Measurements from ENCODE around the gene CFL1. TPM values are rescaled to one million over a fixed set of nuclear protein-coding genes. Genes with fewer than 3 reads are reported as not detected.

CFL1 gene
- total RNA-seq, 2 experiments from 2014 or later = 1,357 to 1,424 TPM

DNA sequence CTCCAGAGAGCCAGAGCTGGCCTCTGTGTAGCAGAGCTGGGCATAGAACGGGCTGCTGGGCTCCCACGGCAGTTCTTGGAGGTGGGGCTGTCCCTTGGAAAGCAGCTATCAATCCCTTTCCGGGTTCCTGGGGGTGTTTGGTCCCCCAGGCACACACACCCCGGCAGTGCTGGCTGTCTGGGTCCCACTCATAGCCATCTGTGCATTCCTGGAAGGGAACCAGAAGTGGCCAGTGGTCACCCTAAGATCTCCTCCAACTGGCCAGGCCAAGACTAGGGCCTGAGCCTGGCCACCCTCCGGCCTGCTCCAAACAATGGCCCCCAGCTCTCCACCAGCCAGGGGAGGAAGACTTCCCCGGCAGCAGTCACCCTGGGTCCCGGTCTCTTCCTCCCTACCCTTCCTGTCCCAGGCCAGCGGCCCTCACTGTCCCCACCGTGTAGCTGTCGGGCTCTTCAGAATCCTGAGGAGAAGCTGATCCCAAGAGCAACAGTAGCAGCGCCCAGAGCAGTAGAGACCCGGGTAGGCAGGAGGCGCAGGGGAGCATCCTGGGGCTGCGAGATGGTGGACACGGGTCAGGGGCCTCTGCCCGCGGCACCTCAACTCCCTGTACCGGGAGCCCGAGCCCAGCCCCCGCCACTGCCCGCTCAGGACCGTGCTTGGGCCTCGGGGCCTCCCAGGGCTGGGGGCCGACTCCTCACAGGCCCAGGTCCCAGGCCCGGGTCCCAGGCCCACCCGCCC is 14.0 kb upstream of the CFL1 start:
- DNase-seq = no peak
- Mint-ChIP-seq H3K27ac (peak overlapping the region; percentile 40), H3K4me1 (peaks cover 23% of the 10 kb centered on the region), H3K4me3 (peak overlapping the region; percentile 19), H3K9me3 (no peaks in the 10 kb centered on the region), H3K36me3 (peaks cover 5% of the 10 kb centered on the region), H3K27me3 (no peaks in the 10 kb centered on the region)
- no peak for ATAC-seq (ENCODE audit: low read depth)
- POLR2A ChIA-PET = interaction anchor here (0.8 to 7.5 kb wide), 8 partner anchors 10 to 56 kb away, joined by 3 to 176 read pairs (median 9); partner anchors contain the start of genes CCDC85B, CFL1, FIBP and MUS81

- H3K9me3 Mint-ChIP-seq = no peaks in the 10 kb centered on the region
- POLR2A ChIA-PET = interaction anchor here (0.6 to 7.5 kb wide), 12 partner anchors 9 to 232 kb away, joined by 3 to 176 read pairs (median 5); partner anchors contain the start of genes CCDC85B, CFL1, CTSW and FIBP
- H3K36me3 Mint-ChIP-seq = peaks cover 5% of the 10 kb centered on the region
- H3K27ac Mint-ChIP-seq = no peak overlapping the region
- ATAC-seq (ENCODE audit: low read depth) = no peak
- H3K4me3 Mint-ChIP-seq = peak overlapping the region; percentile 25
- no peaks in the 10 kb centered on the region for H3K27me3 Mint-ChIP-seq
- H3K4me1 Mint-ChIP-seq = peaks cover 21% of the 10 kb centered on the region
- DNase-seq = no peak
Observed at GRCh38 chr11:65870706-65871681, 13.0 kb upstream of the CFL1 start.

DNA sequence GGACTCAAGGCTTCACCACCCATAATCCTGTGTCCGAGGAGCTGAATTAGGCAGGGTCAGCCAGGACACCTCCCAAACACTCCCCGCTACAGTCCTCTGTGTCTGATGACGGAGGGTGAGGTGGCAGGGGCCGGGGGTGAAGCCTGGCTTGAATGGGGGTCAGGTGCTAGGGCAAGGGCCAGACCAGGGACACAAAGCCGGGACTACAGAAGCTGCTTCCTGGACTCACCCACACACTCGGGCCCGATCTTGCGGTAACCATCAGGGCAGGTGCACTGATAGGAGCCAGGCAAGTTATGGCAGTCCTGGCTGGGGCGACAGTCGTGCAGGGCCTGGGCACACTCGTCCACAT is 12.3 kb upstream of the CFL1 start:
- Mint-ChIP-seq H3K36me3 (peaks cover 5% of the 10 kb centered on the region), H3K4me3 (peak overlapping the region; percentile 25), H3K27ac (peak overlapping the region; percentile 36), H3K9me3 (no peaks in the 10 kb centered on the region), H3K4me1 (peaks cover 21% of the 10 kb centered on the region), H3K27me3 (no peaks in the 10 kb centered on the region)
- DNase-seq = no peak
- POLR2A ChIA-PET = interaction anchor here (2.1 to 7.5 kb wide), 6 partner anchors 9 to 232 kb away, joined by 7 to 176 read pairs (median 20); partner anchors contain the start of genes CCDC85B, CFL1, CTSW and FIBP
- no peak for ATAC-seq (ENCODE audit: low read depth)

GRCh38 chr11:65869643-65870306 is 11.8 kb upstream of the CFL1 start:
- POLR2A ChIA-PET = interaction anchor here (0.6 to 7.5 kb wide), 9 partner anchors 9 to 231 kb away, joined by 3 to 176 read pairs (median 8); partner anchors contain the start of genes CCDC85B, CFL1, CTSW and FIBP
- H3K36me3 Mint-ChIP-seq = peaks cover 8% of the 10 kb centered on the region
- no peak for DNase-seq
- H3K27me3 Mint-ChIP-seq = no peaks in the 10 kb centered on the region
- peaks cover 25% of the 10 kb centered on the region for H3K4me1 Mint-ChIP-seq
- no peak overlapping the region for H3K4me3 Mint-ChIP-seq
- no peak for ATAC-seq (ENCODE audit: low read depth)
- no peaks in the 10 kb centered on the region for H3K9me3 Mint-ChIP-seq
- H3K27ac Mint-ChIP-seq = peak overlapping the region; percentile 36

DNA sequence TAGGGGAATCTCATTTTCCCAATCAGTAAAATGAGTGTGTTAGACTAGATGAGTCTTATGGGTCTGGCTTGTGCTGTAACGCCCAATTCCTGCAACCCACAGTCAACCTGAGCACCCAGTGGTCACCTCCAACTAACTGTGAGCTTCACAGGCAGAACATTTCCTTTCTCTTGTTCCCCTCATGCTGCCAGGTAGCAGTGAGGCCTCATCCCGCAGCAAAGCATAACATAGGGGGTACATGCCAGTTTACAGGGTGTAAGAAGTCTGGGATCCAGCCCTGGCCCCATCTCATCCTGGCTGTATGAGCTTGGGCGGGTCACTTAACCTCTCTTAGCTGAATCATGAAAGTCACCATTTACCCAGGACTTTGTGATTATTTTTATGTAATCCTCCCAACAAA is 10.9 kb upstream of the CFL1 start:
- DNase-seq (no peak), ATAC-seq (ENCODE audit: low read depth) (no peak)
- POLR2A ChIA-PET = interaction anchor here (1.6 to 7.5 kb wide), 7 partner anchors 8 to 230 kb away, joined by 4 to 176 read pairs (median 8); partner anchors contain the start of genes CCDC85B, CFL1, CTSW and FIBP
- Mint-ChIP-seq H3K4me3 (no peak overlapping the region), H3K9me3 (no peaks in the 10 kb centered on the region), H3K27me3 (no peaks in the 10 kb centered on the region), H3K36me3 (peaks cover 10% of the 10 kb centered on the region), H3K4me1 (peaks cover 22% of the 10 kb centered on the region), H3K27ac (no peak overlapping the region)

DNA sequence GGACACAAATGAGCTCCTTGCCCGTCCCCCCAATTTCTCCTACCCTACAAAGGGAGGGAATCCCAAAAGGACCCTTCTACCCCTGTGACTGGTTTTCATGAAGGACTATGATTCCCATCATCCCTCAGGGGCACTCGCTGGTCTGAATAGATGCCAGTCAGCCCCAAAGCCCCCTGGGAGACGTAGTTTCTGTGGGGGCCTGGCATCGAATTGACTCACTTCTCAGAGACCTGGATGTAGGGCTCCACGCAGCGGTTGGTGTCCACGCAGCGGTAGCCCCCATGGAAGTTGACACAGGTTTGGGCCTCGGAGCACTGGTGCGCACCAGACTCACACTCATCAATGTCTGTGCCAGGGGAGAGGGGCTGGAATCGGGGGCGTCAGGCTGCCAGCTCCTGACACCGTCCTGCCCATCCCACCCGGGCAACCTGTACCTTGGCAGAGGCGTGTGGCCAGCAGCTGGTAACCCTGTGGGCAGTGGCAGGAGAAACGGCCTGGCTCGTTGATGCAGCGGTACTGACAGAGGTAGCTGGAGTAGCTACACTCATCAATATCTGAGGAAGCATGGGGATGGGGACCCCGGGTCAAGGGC is 10.2 kb upstream of the CFL1 start:
- Mint-ChIP-seq H3K36me3 (peaks cover 10% of the 10 kb centered on the region), H3K4me1 (peaks cover 23% of the 10 kb centered on the region), H3K27me3 (no peaks in the 10 kb centered on the region), H3K4me3 (no peak overlapping the region), H3K27ac (no peak overlapping the region), H3K9me3 (no peaks in the 10 kb centered on the region)
- POLR2A ChIA-PET = interaction anchor here (1.6 to 7.5 kb wide), 7 partner anchors 7 to 230 kb away, joined by 4 to 176 read pairs (median 8); partner anchors contain the start of genes CCDC85B, CFL1, CTSW and FIBP
- ATAC-seq (ENCODE audit: low read depth) (no peak), DNase-seq (no peak)

- no peak for DNase-seq
- Mint-ChIP-seq H3K4me1 (peaks cover 25% of the 10 kb centered on the region), H3K27me3 (no peaks in the 10 kb centered on the region), H3K36me3 (peaks cover 16% of the 10 kb centered on the region), H3K9me3 (no peaks in the 10 kb centered on the region), H3K4me3 (no peak overlapping the region), H3K27ac (no peak overlapping the region)
- no peak for ATAC-seq (ENCODE audit: low read depth)
- POLR2A ChIA-PET = interaction anchor here (2.5 to 7.5 kb wide), 4 partner anchors 7 to 17 kb away, joined by 7 to 176 read pairs (median 16); partner anchors contain the start of genes CFL1, CTSW and MUS81
Observed at GRCh38 chr11:65867284-65868071, 9.5 kb upstream of the CFL1 start.

DNA sequence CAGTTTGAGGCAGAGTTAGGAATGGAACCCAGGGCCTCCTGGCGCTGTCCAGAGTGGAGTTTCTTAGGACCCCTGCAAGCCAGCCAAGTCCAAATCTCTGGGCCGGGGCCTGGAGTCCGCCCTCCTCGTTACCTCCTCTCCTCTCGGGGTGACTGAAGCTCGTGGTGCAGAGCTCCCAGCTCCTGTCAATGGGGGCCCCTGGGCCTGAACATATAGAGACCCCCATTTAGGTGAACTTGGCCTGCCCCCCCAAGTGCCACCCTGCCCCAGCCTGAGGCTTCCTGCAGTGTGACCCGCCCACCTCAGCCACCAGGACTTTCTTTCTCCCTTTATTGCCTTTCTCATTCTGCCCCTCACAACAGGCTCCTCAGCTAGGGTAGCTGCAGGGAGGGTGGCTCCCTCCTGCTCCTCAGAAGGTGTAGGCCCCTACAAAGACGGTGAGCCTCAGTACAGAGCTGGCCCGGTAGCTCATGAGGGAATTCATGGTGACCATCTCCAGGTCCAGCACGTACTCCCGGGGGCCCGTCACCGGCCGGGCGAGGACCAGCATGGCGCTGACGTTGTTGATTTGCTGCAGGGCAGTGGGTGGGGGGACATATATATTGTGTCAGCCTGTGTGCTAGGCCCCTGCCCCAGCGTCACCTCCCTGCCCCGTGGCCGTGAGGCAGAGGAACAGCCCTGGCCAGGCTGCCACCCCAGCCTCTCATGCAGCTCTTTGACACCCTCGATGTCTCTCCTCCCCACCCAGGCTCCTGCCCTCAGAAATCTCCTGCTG is 8.7 kb upstream of the CFL1 start:
- Mint-ChIP-seq H3K9me3 (no peaks in the 10 kb centered on the region), H3K4me1 (peaks cover 29% of the 10 kb centered on the region), H3K36me3 (peaks cover 17% of the 10 kb centered on the region), H3K4me3 (no peak overlapping the region), H3K27ac (no peak overlapping the region), H3K27me3 (no peaks in the 10 kb centered on the region)
- no peak for ATAC-seq (ENCODE audit: low read depth)
- DNase-seq = no peak
- POLR2A ChIA-PET = interaction anchor here (1.6 to 2.5 kb wide), 2 partner anchors 9 to 18 kb away, joined by 7 to 8 read pairs; partner anchors contain the start of gene CFL1

- Mint-ChIP-seq H3K36me3 (peaks cover 17% of the 10 kb centered on the region), H3K27me3 (no peaks in the 10 kb centered on the region), H3K27ac (no peak overlapping the region), H3K4me1 (peaks cover 28% of the 10 kb centered on the region), H3K4me3 (no peak overlapping the region), H3K9me3 (no peaks in the 10 kb centered on the region)
- POLR2A ChIA-PET = interaction anchor here (0.5 to 1.6 kb wide), 3 partner anchors 8 to 65 kb away, joined by 3 to 8 read pairs (median 4); partner anchors contain the start of gene CFL1
- DNase-seq (no peak), ATAC-seq (ENCODE audit: low read depth) (no peak)
Observed at GRCh38 chr11:65865550-65866172, 7.7 kb upstream of the CFL1 start.

GRCh38 chr11:65864706-65865471 is 6.9 kb upstream of the CFL1 start:
- Mint-ChIP-seq H3K9me3 (no peaks in the 10 kb centered on the region), H3K36me3 (peaks cover 17% of the 10 kb centered on the region), H3K27me3 (no peaks in the 10 kb centered on the region), H3K4me3 (no peak overlapping the region), H3K4me1 (peaks cover 24% of the 10 kb centered on the region), H3K27ac (no peak overlapping the region)
- DNase-seq = no peak
- no peak for ATAC-seq (ENCODE audit: low read depth)
- POLR2A ChIA-PET = interaction anchor here (1.2 to 8.3 kb wide), 2 partner anchors 13 to 25 kb away, joined by 4 to 304 read pairs; partner anchors contain the start of genes CCDC85B and FIBP
